Astrocyte (in vitro differentiated cells and primary cell): Measurements from ENCODE around the gene CST9. TPM values are rescaled to one million over a fixed set of nuclear protein-coding genes. Genes with fewer than 3 reads are reported as not detected.

ENCODE experiments used
- DNase-seq: peaks from one replicate; pipeline ENCODE4 v3.0.0-alpha.2; 2010; ENCODE audit warnings: low read depth
- FAIRE-seq: peaks from 2 replicates; lab custom pipeline; 2011; peaks lifted over from hg19 to GRCh38; lab: Jason Lieb, UNC
- H2AFZ ChIP-seq: 2 replicates; pipeline ENCODE4 v1.6.0; 2012; ENCODE audit warnings: low read depth, low read length, inconsistent platforms
- H3K27ac ChIP-seq: 2 replicates; pipeline ENCODE4 v1.5.1; 2011; ENCODE audit warnings: low read depth, low read length, inconsistent platforms
- H3K27me3 ChIP-seq: 2 replicates; pipeline ENCODE4 v1.6.0; 2011; ENCODE audit warnings: low read length, inconsistent platforms; ENCODE audit not compliant: insufficient read depth
- H3K36me3 ChIP-seq: 2 replicates; pipeline ENCODE4 v1.5.1; 2011; ENCODE audit warnings: low read length, inconsistent platforms; ENCODE audit not compliant: insufficient read depth
- H3K4me1 ChIP-seq: 2 replicates; pipeline ENCODE4 v1.5.1; 2011; ENCODE audit warnings: low read length, inconsistent platforms; ENCODE audit not compliant: insufficient read depth
- H3K4me2 ChIP-seq: 2 replicates; pipeline ENCODE4 v1.6.0; 2012; ENCODE audit warnings: low read length, inconsistent platforms
- H3K4me3 ChIP-seq: 2 replicates; pipeline ENCODE4 v1.5.1; 2011; ENCODE audit warnings: low read depth, mild to moderate bottlenecking, low read length, inconsistent platforms; ENCODE audit not compliant: insufficient read depth
- H3K79me2 ChIP-seq: 2 replicates; pipeline ENCODE4 v1.6.0; 2012; ENCODE audit warnings: mild to moderate bottlenecking, low read length, inconsistent platforms; ENCODE audit not compliant: insufficient read depth
- H3K9ac ChIP-seq: 2 replicates; pipeline ENCODE4 v1.6.0; 2012; ENCODE audit warnings: mild to moderate bottlenecking, low read length, inconsistent platforms
- H3K9me3 ChIP-seq: 2 replicates; pipeline ENCODE4 v1.5.1; 2012; ENCODE audit warnings: low read depth, mild to moderate bottlenecking, low read length, inconsistent platforms; ENCODE audit not compliant: insufficient read depth
- H4K20me1 ChIP-seq: 2 replicates; pipeline ENCODE4 v1.6.0; 2012; ENCODE audit warnings: low read length, inconsistent platforms; ENCODE audit not compliant: insufficient read depth
- H3K27ac Mint-ChIP-seq: one replicate; pipeline ENCODE4 v1.8.0; 2021; ENCODE audit warnings: mild to moderate bottlenecking, mixed read lengths; ENCODE audit not compliant: unreplicated experiment
- H3K27me3 Mint-ChIP-seq: one replicate; pipeline ENCODE4 v1.8.0; 2021; ENCODE audit warnings: low read depth, mixed read lengths; ENCODE audit not compliant: unreplicated experiment
- H3K36me3 Mint-ChIP-seq: one replicate; pipeline ENCODE4 v1.8.0; 2021; ENCODE audit warnings: low read depth, mixed read lengths; ENCODE audit not compliant: unreplicated experiment
- H3K4me1 Mint-ChIP-seq: one replicate; pipeline ENCODE4 v1.8.0; 2021; ENCODE audit warnings: low read depth, mixed read lengths; ENCODE audit not compliant: unreplicated experiment
- H3K4me3 Mint-ChIP-seq: one replicate; pipeline ENCODE4 v1.8.0; 2021; ENCODE audit warnings: mild to moderate bottlenecking, moderate library complexity, mixed read lengths; ENCODE audit not compliant: unreplicated experiment
- H3K9me3 Mint-ChIP-seq: one replicate; pipeline ENCODE4 v1.8.0; 2021; ENCODE audit warnings: mild to moderate bottlenecking, mixed read lengths; ENCODE audit not compliant: unreplicated experiment
- CTCF ChIP-seq: IDR thresholded peaks from 2 replicates; pipeline ENCODE4 v1.5.1; 2011; ENCODE audit warnings: low read depth, mild to moderate bottlenecking, inconsistent platforms, low read length, moderate library complexity; ENCODE audit not compliant: insufficient read depth
- EZH2 ChIP-seq: IDR thresholded peaks from 2 replicates; pipeline ENCODE4 v1.6.1; 2012; ENCODE audit warnings: mild to moderate bottlenecking, low read length, inconsistent platforms; ENCODE audit not compliant: insufficient read depth
- total RNA-seq: library from RNA; stranded (reverse); gene quantifications from 2 replicates; pipeline ENCODE4 v1.2.1, GENCODE V29; 2021

CST9 gene
- total RNA-seq, 1 donor from 2014 or later = not detected

DNA sequence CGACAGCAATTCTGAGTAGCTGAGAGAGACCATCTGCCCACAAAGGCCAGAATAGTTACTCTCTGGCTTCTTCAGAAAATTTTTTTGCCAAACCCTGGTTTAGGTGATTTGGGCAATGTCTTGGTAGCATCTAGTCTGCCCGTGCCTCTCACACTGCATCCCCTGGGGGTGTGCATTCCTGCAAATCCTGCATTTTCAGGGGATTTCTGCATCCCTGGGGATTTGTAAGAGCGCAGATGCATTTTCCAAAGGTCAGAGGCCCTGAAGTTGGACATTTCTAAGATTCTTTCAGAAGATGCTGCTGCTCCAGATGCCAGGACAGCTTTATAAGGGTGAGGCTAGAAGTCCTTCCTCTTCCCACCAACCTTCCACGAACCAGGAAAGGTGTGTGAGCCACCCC, 4.0 kb downstream of the CST9 start:
- H3K27me3 ChIP-seq = peaks cover 11% of the 10 kb centered on the region
- FAIRE-seq (no peak), DNase-seq (no peak)
- no peak overlapping the region for H3K4me2 ChIP-seq
- Mint-ChIP-seq H3K4me3 (no peak overlapping the region), H3K4me1 (peaks cover 13% of the 10 kb centered on the region), H3K27ac (no peak overlapping the region), H3K36me3 (no peaks in the 10 kb centered on the region), H3K27me3 (peaks cover 30% of the 10 kb centered on the region), H3K9me3 (peaks cover 2% of the 10 kb centered on the region)
- no peak overlapping the region for H3K4me3 ChIP-seq
- no peak overlapping the region for H3K27ac ChIP-seq
- H3K4me1 ChIP-seq = no peaks in the 10 kb centered on the region
- H3K9me3 ChIP-seq = no peaks in the 10 kb centered on the region
- H3K36me3 ChIP-seq = no peaks in the 10 kb centered on the region
- H2AFZ ChIP-seq = no peak overlapping the region
- H4K20me1 ChIP-seq = no peaks in the 10 kb centered on the region
- TF ChIP-seq EZH2 (no peak), CTCF (no peak)
- H3K9ac ChIP-seq = no peak overlapping the region
- H3K79me2 ChIP-seq = no peaks in the 10 kb centered on the region

- no peak overlapping the region for H3K4me3 ChIP-seq
- Mint-ChIP-seq H3K27me3 (peaks cover 9% of the 10 kb centered on the region), H3K4me3 (no peak overlapping the region), H3K9me3 (peaks cover 2% of the 10 kb centered on the region), H3K27ac (no peak overlapping the region), H3K4me1 (peaks cover 3% of the 10 kb centered on the region), H3K36me3 (no peaks in the 10 kb centered on the region)
- H3K27ac ChIP-seq = no peak overlapping the region
- no peaks in the 10 kb centered on the region for H4K20me1 ChIP-seq
- no peaks in the 10 kb centered on the region for H3K79me2 ChIP-seq
- no peak overlapping the region for H2AFZ ChIP-seq
- H3K4me1 ChIP-seq = no peaks in the 10 kb centered on the region
- H3K9ac ChIP-seq = no peak overlapping the region
- DNase-seq (no peak), FAIRE-seq (no peak)
- peaks cover 6% of the 10 kb centered on the region for H3K27me3 ChIP-seq
- TF ChIP-seq CTCF (no peak), EZH2 (no peak)
- no peaks in the 10 kb centered on the region for H3K9me3 ChIP-seq
- no peaks in the 10 kb centered on the region for H3K36me3 ChIP-seq
- H3K4me2 ChIP-seq = no peak overlapping the region
Measured at GRCh38 chr20:23598481-23598880, 7.2 kb downstream of the CST9 start.

DNA sequence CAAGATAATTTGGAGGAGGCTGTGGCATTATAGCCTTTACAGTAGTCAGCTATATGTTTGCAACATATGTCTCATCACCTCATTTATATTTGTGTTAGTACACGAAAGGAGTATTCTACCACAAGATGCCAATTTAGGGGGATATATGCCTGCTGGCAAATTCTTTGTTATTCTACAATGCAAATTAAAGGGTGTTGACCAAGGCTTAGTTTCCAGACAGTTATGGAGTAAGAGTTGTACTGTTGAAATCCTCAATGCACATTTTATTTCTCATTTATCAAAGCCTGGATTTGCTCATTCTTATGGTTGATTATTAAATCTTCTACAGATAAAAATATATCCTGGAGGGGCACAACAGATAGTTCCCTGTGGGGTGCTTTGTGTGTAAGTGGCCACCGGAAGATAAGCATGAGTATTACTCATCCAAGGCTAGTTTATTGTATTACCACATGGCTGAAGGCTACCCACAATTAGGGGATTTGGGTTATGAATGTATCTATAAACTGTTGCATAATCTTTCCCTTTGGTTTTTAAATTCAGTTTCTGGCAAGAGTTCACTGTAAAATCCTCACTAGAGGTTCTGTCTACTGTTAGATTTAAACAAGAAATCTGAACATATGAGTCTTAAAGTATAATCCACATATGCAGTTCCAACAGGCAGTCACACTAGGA, 9.0 kb downstream of the CST9 start:
- Histone ChIP-seq H3K4me3 (no peak overlapping the region), H4K20me1 (no peaks in the 10 kb centered on the region), H3K4me1 (no peaks in the 10 kb centered on the region), H3K9ac (no peak overlapping the region), H3K27me3 (peaks cover 6% of the 10 kb centered on the region), H3K27ac (no peak overlapping the region), H2AFZ (no peak overlapping the region), H3K36me3 (no peaks in the 10 kb centered on the region), H3K79me2 (no peaks in the 10 kb centered on the region), H3K4me2 (no peak overlapping the region), H3K9me3 (no peaks in the 10 kb centered on the region)
- Mint-ChIP-seq H3K27ac (no peak overlapping the region), H3K27me3 (peaks cover 9% of the 10 kb centered on the region), H3K4me1 (no peaks in the 10 kb centered on the region), H3K9me3 (no peaks in the 10 kb centered on the region), H3K36me3 (no peaks in the 10 kb centered on the region), H3K4me3 (no peak overlapping the region)
- FAIRE-seq (no peak), DNase-seq (no peak)
- TF ChIP-seq EZH2 (no peak), CTCF (no peak)
